Endothelial cell of umbilical vein (primary cell): ENCODE data around the gene RNF213. TPM values are rescaled to one million over a fixed set of nuclear protein-coding genes. Genes with fewer than 3 reads are reported as not detected.

Source experiments
- BruUV-seq: library from RNA; stranded (reverse); fragments of 400-500 nt; replicated peaks from 2 replicates; lab custom pipeline; 2021; lab: Mats Ljungman, UMichigan
- CTCF ChIA-PET: fragments of 300-600, 350-600 bp; sonication (Branson Sonifier 250); formaldehyde crosslinking; loops from one replicate; lab custom pipeline; 2021; ENCODE audit warnings: antibody characterized with exemption, inconsistent platforms; lab: Charles Lee
- POLR2A ChIA-PET: fragments of 300-600, 350-600 bp; sonication (Branson Sonifier 250); formaldehyde crosslinking; loops from one replicate; lab custom pipeline; 2021; ENCODE audit warnings: antibody characterized with exemption, inconsistent platforms; lab: Charles Lee
- DNase-seq: peaks from one replicate; pipeline ENCODE4 v3.0.0-alpha.2; 2011; ENCODE audit warnings: low read depth, low spot score
- FAIRE-seq: peaks from 2 replicates; lab custom pipeline; 2011; peaks lifted over from hg19 to GRCh38; lab: Jason Lieb, UNC
- H2AFZ ChIP-seq: 2 replicates; pipeline ENCODE4 v1.6.0; 2012; ENCODE audit warnings: low read depth, low read length, control low read depth, inconsistent platforms
- H3K27ac ChIP-seq: 2 replicates; pipeline ENCODE4 v1.5.1; 2011; ENCODE audit warnings: low read depth, mild to moderate bottlenecking, control low read depth, low read length, moderate library complexity; ENCODE audit not compliant: insufficient read depth
- H3K27me3 ChIP-seq, 2 experiments: 2 replicates each; pipeline versions ENCODE4 v1.6.0 to v1.6.1; 2011; ENCODE audit warnings: low read length in 2 of 2, mixed read lengths in 1 of 2; ENCODE audit not compliant: control insufficient read depth in 2 of 2, insufficient read depth in 2 of 2
- H3K36me3 ChIP-seq, 2 experiments: 2 replicates in 1 of 2; 3 replicates in 1 of 2; pipeline ENCODE4 v1.5.1; 2011; ENCODE audit warnings: low read length in 2 of 2, mild to moderate bottlenecking in 1 of 2, moderate library complexity in 1 of 2; ENCODE audit not compliant: control insufficient read depth in 2 of 2, insufficient read depth in 2 of 2; ENCODE audit errors: extremely low read depth in 1 of 2
- H3K4me1 ChIP-seq: 3 replicates; pipeline ENCODE4 v1.5.1; 2011; ENCODE audit warnings: mild to moderate bottlenecking, low read length; ENCODE audit not compliant: control insufficient read depth, insufficient read depth; ENCODE audit errors: extremely low read depth
- H3K4me2 ChIP-seq: 2 replicates; pipeline ENCODE4 v1.6.1; 2011; ENCODE audit warnings: low read length, control low read depth, mixed read lengths; ENCODE audit not compliant: insufficient read depth
- H3K4me3 ChIP-seq, 3 experiments: fragments of 200-600 bp in 1 of 3; sonication (generic), shearing (Covaris generic) in 1 of 3; replicated peaks in 1 of 3; 2 replicates each; pipeline ENCODE4 v1.5.1; 2011 to 2016; ENCODE audit warnings: control low read depth in 3 of 3, low read length in 3 of 3, mild to moderate bottlenecking in 2 of 3, inconsistent platforms in 1 of 3, low read depth in 1 of 3, moderate library complexity in 1 of 3; ENCODE audit not compliant: insufficient read depth in 1 of 3
- H3K79me2 ChIP-seq: 2 replicates; pipeline ENCODE4 v1.6.0; 2012; ENCODE audit warnings: low read length, inconsistent platforms; ENCODE audit not compliant: control insufficient read depth, insufficient read depth
- H3K9ac ChIP-seq: replicated peaks from 2 replicates; pipeline ENCODE3; 2011; ENCODE audit warnings: low read length, control low read depth; ENCODE audit not compliant: insufficient read depth; ENCODE audit errors: extremely low read depth
- H3K9me1 ChIP-seq: replicated peaks from 3 replicates; pipeline ENCODE4 v1.6.0; 2011; ENCODE audit warnings: mild to moderate bottlenecking, low read length; ENCODE audit not compliant: control insufficient read depth, insufficient read depth; ENCODE audit errors: extremely low read depth
- H3K9me3 ChIP-seq: replicated peaks from 2 replicates; pipeline ENCODE4 v1.5.1; 2012; ENCODE audit warnings: low read length, inconsistent platforms; ENCODE audit not compliant: control insufficient read depth, insufficient read depth
- H4K20me1 ChIP-seq: replicated peaks from 2 replicates; pipeline ENCODE3; 2011; ENCODE audit warnings: mild to moderate bottlenecking, low read length; ENCODE audit not compliant: control insufficient read depth, insufficient read depth; ENCODE audit errors: extremely low read depth
- CTCF ChIP-seq, 2 donors: IDR thresholded peaks; 1 replicate in 1 of 2; 2 replicates in 1 of 2; pipeline ENCODE4 v1.5.1; 2011; ENCODE audit warnings: low read length in 2 of 2, mild to moderate bottlenecking in 2 of 2, moderate library complexity in 2 of 2, control low read depth in 1 of 2, inconsistent platforms in 1 of 2, low read depth in 1 of 2; ENCODE audit not compliant: insufficient read depth in 1 of 2; ENCODE audit errors: extremely low read depth in 1 of 2
- EZH2 ChIP-seq: IDR thresholded peaks from 2 replicates; pipeline ENCODE4 v1.6.1; 2012; ENCODE audit warnings: borderline replicate concordance, low read depth, mild to moderate bottlenecking, moderate library complexity, low read length, inconsistent platforms; ENCODE audit not compliant: severe bottlenecking
- FOS ChIP-seq: IDR thresholded peaks from 2 replicates; pipeline ENCODE4 v1.6.1; 2011; ENCODE audit warnings: mild to moderate bottlenecking, low read length, moderate library complexity, borderline replicate concordance; ENCODE audit not compliant: insufficient read depth
- GATA2 ChIP-seq: IDR thresholded peaks from 2 replicates; pipeline ENCODE4 v1.7.0; 2011; ENCODE audit warnings: low read depth, mild to moderate bottlenecking, moderate library complexity, mixed read lengths, low read length; ENCODE audit not compliant: insufficient read length, insufficient read depth
- JUN ChIP-seq: IDR thresholded peaks from 2 replicates; pipeline ENCODE4 v1.6.1; 2011; ENCODE audit warnings: borderline replicate concordance, low read depth; ENCODE audit not compliant: insufficient read length, insufficient read depth
- MAX ChIP-seq: IDR thresholded peaks from 2 replicates; pipeline ENCODE4 v1.6.1; 2011; ENCODE audit not compliant: insufficient read depth, insufficient read length
- MYC ChIP-seq: IDR thresholded peaks from one replicate; pipeline ENCODE4 v1.6.1; 2011; ENCODE audit warnings: mild to moderate bottlenecking, low read depth, low read length
- POLR2A ChIP-seq: IDR thresholded peaks from 2 replicates; pipeline ENCODE4 v1.6.1; 2012; ENCODE audit warnings: low read depth, mild to moderate bottlenecking, control low read depth, low read length
- POLR2AphosphoS5 ChIP-seq: IDR thresholded peaks from 2 replicates; pipeline ENCODE4 v1.6.1; 2012; ENCODE audit warnings: low read depth, mild to moderate bottlenecking, control low read depth, low read length, moderate library complexity; ENCODE audit not compliant: insufficient read depth
- dilution Hi-C: fragments of 300-500 bp; cut with MboI; formaldehyde crosslinking; loops from one replicate; pipeline ENCODE4 v1.15.0; 2019; ENCODE audit warnings: low sequenced_read_pairs; ENCODE audit not compliant: extremely low pct_ligation_motif_present
- intact Hi-C: fragments of 100-400 bp; cut with micrococcal nuclease; formaldehyde crosslinking; loops from one replicate; pipeline ENCODE4 v1.10.0; 2022
- polyA plus RNA-seq, 4 experiments: library from polyadenylated mRNA; depleted of rRNA in 3 of 4; stranded (reverse) in 3 of 4; unstranded in 1 of 4; fragments of >200 nt; gene quantifications; 2 replicates each; pipeline versions ENCODE4 v1.2.1 to v1.2.3, GENCODE V29; 2011 to 2012; ENCODE audit warnings: missing spikeins in 1 of 4
- total RNA-seq: library from RNA; stranded (reverse); gene quantifications from 2 replicates; pipeline ENCODE4 v1.2.3, GENCODE V29; 2021

The RNF213 gene
- total and polyA plus RNA-seq, 2 donors (not counting 3 experiments of a cell fraction or from before 2014, with no cell fraction given): 36.5 to 116 TPM

- CTCF ChIA-PET: no interaction called here
- dilution Hi-C loops: no loop called here
- intact Hi-C loops: no loop called here
- Histone ChIP-seq H3K27me3 (no peaks in the 10 kb centered on the region), H3K4me2 (no peak overlapping the region), H3K9me1 (no peaks in the 10 kb centered on the region), H3K4me3 (no peak overlapping the region), H3K9me3 (no peaks in the 10 kb centered on the region), H4K20me1 (no peaks in the 10 kb centered on the region), H2AFZ (no peak overlapping the region), H3K79me2 (no peaks in the 10 kb centered on the region), H3K36me3 (peaks cover 13 to 44% of the 10 kb centered on the region in 2 experiments), H3K4me1 (no peaks in the 10 kb centered on the region), H3K9ac (no peak overlapping the region), H3K27ac (no peak overlapping the region)
- BruUV-seq: no TSS peak
- DNase-seq: no peak
- no peak for FAIRE-seq
- no peak for TF ChIP-seq EZH2
- POLR2A ChIA-PET: no interaction called here
Observed at GRCh38 chr17:80358131-80358530, 97.5 kb downstream of the RNF213 start.

GRCh38 chr17:80358861-80359260 lies 98.2 kb downstream of the RNF213 start:
- TF ChIP-seq CTCF (IDR thresholded peaks at IDR 0.05; ENCODE audit: extremely low read depth in 1 of 2, insufficient read depth in 1 of 2, low read depth in 1 of 2, low read length in 2 of 2) (no peak), JUN (no peak), EZH2 (no peak), POLR2A (no peak), GATA2 (no peak), MAX (no peak), MYC (no peak), FOS (no peak), POLR2AphosphoS5 (no peak)
- ChIA-PET CTCF (no interaction called here), POLR2A (no interaction called here)
- no peaks in the 10 kb centered on the region for H3K9me3 ChIP-seq
- peaks cover 9 to 45% of the 10 kb centered on the region in 2 experiments for H3K36me3 ChIP-seq
- H3K4me2 ChIP-seq: no peak overlapping the region
- H3K27ac ChIP-seq: no peak overlapping the region
- no peak for FAIRE-seq
- no peaks in the 10 kb centered on the region for H3K9me1 ChIP-seq
- no peak overlapping the region for H3K9ac ChIP-seq
- DNase-seq: no peak
- dilution Hi-C loops (no loop called here), intact Hi-C loops (no loop called here)
- no peaks in the 10 kb centered on the region for H4K20me1 ChIP-seq
- H3K4me3 ChIP-seq: no peak overlapping the region
- H3K27me3 ChIP-seq: no peaks in the 10 kb centered on the region
- H3K79me2 ChIP-seq: no peaks in the 10 kb centered on the region
- no peak overlapping the region for H2AFZ ChIP-seq
- BruUV-seq: no TSS peak
- no peaks in the 10 kb centered on the region for H3K4me1 ChIP-seq
